Measurements from ENCODE around the gene C15orf62.

C15orf62 gene

GRCh38 chr15:40756938-40757337 is 12.8 kb upstream of the C15orf62 start:
- DNase-seq, result no peak

GRCh38 chr15:40759961-40760360 is 9.8 kb upstream of the C15orf62 start:
- no peak for DNase-seq

- DNase-seq, result no peak
These were observed 6.6 kb upstream of the C15orf62 start for GRCh38 chr15:40762919-40763800.

- no peak for DNase-seq
These were observed 5.8 kb upstream of the C15orf62 start, which contains the start of gene GCHFR for GRCh38 chr15:40763801-40764628. Gene GCHFR, plus strand, starts transcription at chr15:40764068. Its CDS starts 113 bp downstream, at chr15:40764181.

- no peak for DNase-seq
These were observed 5.1 kb upstream of the C15orf62 start for GRCh38 chr15:40764629-40765103.

GRCh38 chr15:40766194-40766815 is 3.5 kb upstream of the C15orf62 start:
- no peak for DNase-seq

- DNase-seq, result no peak
These were observed 2.6 kb upstream of the C15orf62 start for GRCh38 chr15:40766906-40767837.

- no peak for DNase-seq
These were observed 1.8 kb upstream of the C15orf62 start for GRCh38 chr15:40767838-40768500.

- DNase-seq, result no peak
These were observed 1.1 kb upstream of the C15orf62 start for GRCh38 chr15:40768521-40769273.

- no peak for DNase-seq
These were observed 454 bp downstream of the C15orf62 start for GRCh38 chr15:40770147-40770721.

- DNase-seq, result no peak
These were observed 1.5 kb downstream of the C15orf62 start for GRCh38 chr15:40771242-40771641.

- DNase-seq, result no peak
These were observed 2.2 kb downstream of the C15orf62 start for GRCh38 chr15:40772014-40772413.

- no peak for DNase-seq
These were observed 3.7 kb downstream of the C15orf62 start for GRCh38 chr15:40773496-40773895.

- no peak for DNase-seq
These were observed 4.1 kb downstream of the C15orf62 start for GRCh38 chr15:40773902-40774301.

- DNase-seq, result no peak
These were observed 5.2 kb downstream of the C15orf62 start for GRCh38 chr15:40775007-40775406.

GRCh38 chr15:40775740-40776536 is 6.2 kb downstream of the C15orf62 start:
- DNase-seq, result no peak

- no peak for DNase-seq
These were observed 6.9 kb downstream of the C15orf62 start for GRCh38 chr15:40776537-40777141.

GRCh38 chr15:40782609-40783227 is 12.9 kb downstream of the C15orf62 start:
- DNase-seq, result no peak
